Suprapubic skin (tissue), 4 donors: Measurements from ENCODE around the gene PHOSPHO1. TPM values are rescaled to one million over a fixed set of nuclear protein-coding genes. Genes with fewer than 3 reads are reported as not detected.

ENCODE experiments used
- DNase-seq, 2 donors: peaks; one replicate each; pipeline ENCODE4 v3.0.0-alpha.2; 2019; ENCODE audit warnings: low spot score in 2 of 2
- H3K27ac ChIP-seq: fragments of 200-600 bp; sonication (generic); one replicate; pipeline ENCODE4 v1.5.1; 2019
- H3K27me3 ChIP-seq: fragments of 200-600 bp; sonication (generic); one replicate; pipeline ENCODE4 v1.5.1; 2019
- H3K36me3 ChIP-seq: fragments of 200-600 bp; sonication (generic); one replicate; pipeline ENCODE4 v1.5.1; 2019
- H3K4me1 ChIP-seq: fragments of 200-600 bp; sonication (generic); one replicate; pipeline ENCODE4 v1.5.1; 2019
- H3K4me3 ChIP-seq: fragments of 200-600 bp; sonication (generic); one replicate; pipeline ENCODE4 v1.5.1; 2019; ENCODE audit warnings: mild to moderate bottlenecking
- H3K9me3 ChIP-seq: fragments of 200-600 bp; sonication (generic); one replicate; pipeline ENCODE4 v1.5.1; 2019
- EP300 ChIP-seq: sonication (generic); formaldehyde crosslinking; IDR thresholded peaks from one replicate; pipeline ENCODE4 v1.6.1; 2017; ENCODE audit warnings: antibody characterized with exemption
- POLR2A ChIP-seq, 2 donors: fragments of 450-650 bp; IDR thresholded peaks; one replicate each; pipeline ENCODE4 v1.6.1; 2017; ENCODE audit warnings: antibody characterized with exemption in 2 of 2, mild to moderate bottlenecking in 2 of 2, moderate library complexity in 2 of 2
- POLR2AphosphoS5 ChIP-seq, 3 donors: sonication (generic); formaldehyde crosslinking; IDR thresholded peaks; one replicate each; pipeline ENCODE4 v1.6.1; 2017; ENCODE audit warnings: antibody characterized with exemption in 3 of 3
- WGBS: methylation state at CpG from one replicate; pipeline ENCODE4 v1.1.5; 2018; 5-methylcytosine and 5-hydroxymethylcytosine counted together
- total RNA-seq, 4 donors: library from RNA; depleted of rRNA; stranded (reverse); fragments of >200 nt; gene quantifications; one replicate each; pipeline ENCODE4 v1.1.0, GENCODE V29; 2016
- TF ChIP-seq, protein P1 (sequence below), 2 donors: fragments of 200-600 bp in 1 of 2; fragments of 450-650 bp in 1 of 2; sonication (generic) in 1 of 2; IDR thresholded peaks; one replicate each; pipeline ENCODE4 v1.5.1; 2016 to 2019; ENCODE audit warnings: antibody characterized with exemption in 2 of 2, mild to moderate bottlenecking in 1 of 2, moderate library complexity in 1 of 2

The PHOSPHO1 gene
- total RNA-seq, 4 donors from 2014 or later, result 0.70 to 0.79 TPM; not detected in 2

DNA sequence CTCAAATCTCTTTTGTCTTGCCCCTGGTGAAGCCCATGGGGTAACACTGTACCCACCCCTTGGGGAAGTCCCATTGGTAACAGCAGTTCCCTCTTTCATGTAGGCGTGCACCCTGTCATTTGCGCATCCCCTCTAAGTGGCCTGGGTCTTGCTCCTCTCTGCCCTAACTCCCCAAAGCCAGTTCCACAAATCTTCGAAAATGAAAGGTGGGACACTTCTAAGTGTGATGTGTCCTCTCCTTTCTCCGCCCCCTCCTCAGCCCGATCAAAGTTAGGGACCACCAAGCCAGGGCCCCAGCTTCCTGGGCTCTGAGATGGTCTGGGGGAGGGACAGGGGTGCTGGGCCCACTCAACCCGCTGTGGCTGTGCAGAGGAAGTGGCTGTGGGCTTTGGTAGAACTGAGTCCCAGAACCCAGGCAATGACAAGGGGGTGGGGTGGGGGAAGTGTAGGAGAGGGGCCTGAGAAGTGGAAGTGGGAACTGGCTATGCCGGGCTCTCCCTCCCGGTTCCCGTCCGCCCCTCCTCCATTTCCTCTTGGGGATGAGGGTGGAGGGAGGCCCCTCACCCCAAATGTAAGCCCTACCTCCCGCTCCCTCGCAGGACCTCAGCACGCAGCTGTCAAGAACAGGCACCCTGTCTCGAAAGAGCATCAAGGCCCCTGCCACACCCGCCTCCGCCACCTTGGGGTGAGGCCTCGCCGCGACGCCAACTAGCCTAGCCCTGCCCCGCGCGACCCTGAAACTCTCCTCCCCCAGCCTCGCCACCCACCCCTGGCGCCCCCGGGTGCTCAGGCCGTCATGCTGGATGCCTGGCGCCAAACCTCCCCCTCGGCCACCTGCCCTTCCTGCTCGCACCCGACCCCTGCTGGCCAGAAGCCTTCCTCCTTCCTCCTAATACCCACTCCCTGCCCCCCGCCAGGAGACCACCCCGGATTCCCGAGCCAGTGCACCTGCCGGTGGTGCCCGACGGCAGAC lies 11.4 kb downstream of the PHOSPHO1 start:
- no peaks in the 10 kb centered on the region for H3K9me3 ChIP-seq
- 34% methylated on average over 23 of the region's 37 CpGs for WGBS
- no peak for DNase-seq
- peaks cover 33% of the 10 kb centered on the region for H3K4me1 ChIP-seq
- peaks cover 55% of the 10 kb centered on the region for H3K27me3 ChIP-seq
- no peaks in the 10 kb centered on the region for H3K36me3 ChIP-seq
- no peak overlapping the region for H3K27ac ChIP-seq
- H3K4me3 ChIP-seq, result no peak overlapping the region
- TF ChIP-seq, protein P1, sequence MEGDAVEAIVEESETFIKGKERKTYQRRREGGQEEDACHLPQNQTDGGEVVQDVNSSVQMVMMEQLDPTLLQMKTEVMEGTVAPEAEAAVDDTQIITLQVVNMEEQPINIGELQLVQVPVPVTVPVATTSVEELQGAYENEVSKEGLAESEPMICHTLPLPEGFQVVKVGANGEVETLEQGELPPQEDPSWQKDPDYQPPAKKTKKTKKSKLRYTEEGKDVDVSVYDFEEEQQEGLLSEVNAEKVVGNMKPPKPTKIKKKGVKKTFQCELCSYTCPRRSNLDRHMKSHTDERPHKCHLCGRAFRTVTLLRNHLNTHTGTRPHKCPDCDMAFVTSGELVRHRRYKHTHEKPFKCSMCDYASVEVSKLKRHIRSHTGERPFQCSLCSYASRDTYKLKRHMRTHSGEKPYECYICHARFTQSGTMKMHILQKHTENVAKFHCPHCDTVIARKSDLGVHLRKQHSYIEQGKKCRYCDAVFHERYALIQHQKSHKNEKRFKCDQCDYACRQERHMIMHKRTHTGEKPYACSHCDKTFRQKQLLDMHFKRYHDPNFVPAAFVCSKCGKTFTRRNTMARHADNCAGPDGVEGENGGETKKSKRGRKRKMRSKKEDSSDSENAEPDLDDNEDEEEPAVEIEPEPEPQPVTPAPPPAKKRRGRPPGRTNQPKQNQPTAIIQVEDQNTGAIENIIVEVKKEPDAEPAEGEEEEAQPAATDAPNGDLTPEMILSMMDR (IDR thresholded peaks at IDR 0.05), result no peak
- no peak for TF ChIP-seq EP300
- TF ChIP-seq POLR2A (IDR thresholded peaks at IDR 0.05), result no peak
- TF ChIP-seq POLR2AphosphoS5 (IDR thresholded peaks at IDR 0.05), result no peak

DNA sequence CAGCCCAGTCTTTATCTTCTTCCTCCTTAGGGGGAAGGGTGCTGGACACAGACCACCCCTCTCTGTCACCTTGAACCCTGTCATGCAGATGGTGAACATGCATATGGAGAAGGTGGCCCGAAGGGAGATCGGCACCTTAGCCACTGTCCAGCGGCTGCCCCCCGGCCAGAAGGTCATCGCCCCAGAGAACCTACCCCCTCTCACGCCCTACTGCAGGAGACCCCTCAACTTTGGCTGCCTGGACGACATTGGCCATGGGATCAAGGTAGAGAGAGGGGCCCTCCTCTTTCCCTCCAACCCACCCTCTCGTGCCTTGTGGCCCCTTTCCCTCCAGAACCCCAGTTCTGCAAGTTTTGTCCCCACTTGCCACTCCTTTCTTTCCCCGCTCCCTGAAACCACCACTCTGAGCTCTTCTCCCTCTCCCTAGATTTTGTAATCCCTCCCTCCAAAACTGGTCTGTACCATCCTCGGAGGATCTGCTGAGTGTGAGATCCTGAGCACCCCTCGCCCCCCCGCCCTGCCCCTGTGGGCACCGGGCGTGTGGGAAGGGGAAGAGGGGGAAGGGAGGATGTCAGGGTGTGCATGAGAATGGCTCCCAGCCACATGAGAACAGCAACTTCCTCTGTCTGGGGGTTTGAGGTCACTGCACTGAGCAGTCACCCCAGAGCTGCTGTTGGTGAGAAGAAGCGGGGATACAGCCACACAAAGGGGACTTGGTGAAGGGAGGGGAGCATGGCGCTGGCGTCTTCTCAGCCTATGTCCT lies 12.8 kb downstream of the PHOSPHO1 start:
- Histone ChIP-seq H3K27ac (no peak overlapping the region), H3K36me3 (no peaks in the 10 kb centered on the region)
- DNase-seq, result no peak

DNA sequence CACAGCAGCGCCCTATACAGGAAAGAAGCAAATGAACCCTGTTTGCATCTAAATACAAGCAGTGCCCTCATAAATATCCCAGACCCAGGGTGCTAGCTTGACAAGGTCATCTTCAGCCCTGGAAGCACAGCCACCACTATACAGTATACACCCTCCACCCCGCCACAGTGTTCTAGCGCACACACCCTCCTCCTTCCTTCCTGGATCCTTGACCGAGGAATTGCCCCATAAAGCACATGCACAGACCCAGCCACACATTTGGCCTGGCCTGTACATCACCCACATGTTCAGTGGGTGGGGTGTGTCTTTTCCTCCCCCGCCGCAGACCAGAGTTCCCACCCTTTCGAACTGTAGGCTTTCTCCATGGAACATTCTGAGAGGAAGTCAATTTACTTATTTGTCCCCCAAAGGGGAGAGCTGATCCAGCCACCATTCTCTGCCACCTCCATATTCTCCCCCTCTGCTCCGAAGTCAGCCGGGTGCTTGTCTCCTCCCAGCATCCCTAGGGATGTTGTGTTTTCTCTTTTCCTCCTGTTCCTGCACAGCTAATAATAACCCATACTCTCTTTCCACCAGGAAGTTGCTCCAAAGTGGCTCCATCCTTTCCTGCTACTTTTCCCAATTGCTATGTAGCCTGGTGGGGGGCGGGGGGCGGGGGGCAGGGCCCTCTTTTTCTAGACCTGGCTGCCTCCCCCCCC lies 13.5 kb downstream of the PHOSPHO1 start:
- Histone ChIP-seq H3K27me3 (peaks cover 34% of the 10 kb centered on the region), H3K27ac (no peak overlapping the region), H3K36me3 (no peaks in the 10 kb centered on the region), H3K9me3 (no peaks in the 10 kb centered on the region), H3K4me3 (no peak overlapping the region), H3K4me1 (peaks cover 20% of the 10 kb centered on the region)
- DNase-seq, result no peak
- 58% methylated on average over 11 of the region's 11 CpGs for WGBS
- TF ChIP-seq EP300 (no peak), POLR2AphosphoS5 (IDR thresholded peaks at IDR 0.05) (no peak), POLR2A (IDR thresholded peaks at IDR 0.05) (no peak)
- TF ChIP-seq, protein P1 (IDR thresholded peaks at IDR 0.05), result no peak

More for the DNA sequence above, 12.8 kb downstream of the PHOSPHO1 start:
- TF ChIP-seq, protein P1 (IDR thresholded peaks at IDR 0.05), result no peak
- peak in 1 of 3 donors; percentile 12 for TF ChIP-seq POLR2AphosphoS5 (IDR thresholded peaks at IDR 0.05)
- no peaks in the 10 kb centered on the region for H3K9me3 ChIP-seq
- 60% methylated on average over 17 of the region's 17 CpGs for WGBS
- H3K4me3 ChIP-seq, result no peak overlapping the region
- H3K27me3 ChIP-seq, result peaks cover 41% of the 10 kb centered on the region
- peaks cover 20% of the 10 kb centered on the region for H3K4me1 ChIP-seq

DNA sequence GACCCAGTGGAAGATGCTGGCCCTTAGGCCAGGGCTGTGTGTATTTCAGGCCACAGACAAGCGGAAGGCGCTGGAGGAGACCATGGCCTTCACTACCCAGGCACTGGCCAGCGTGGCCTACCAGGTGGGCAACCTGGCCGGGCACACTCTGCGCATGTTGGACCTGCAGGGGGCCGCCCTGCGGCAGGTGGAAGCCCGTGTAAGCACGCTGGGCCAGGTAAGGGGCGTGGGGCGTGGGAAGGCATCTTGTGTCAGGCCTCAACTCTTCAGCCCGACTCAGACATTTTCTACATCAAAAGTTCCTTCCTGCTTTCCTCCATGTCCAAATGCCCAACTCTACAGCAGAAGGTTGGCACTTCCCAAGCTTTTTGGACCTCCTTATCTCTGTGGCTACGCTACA lies 14.1 kb downstream of the PHOSPHO1 start:
- 89% methylated on average over 6 of the region's 13 CpGs for WGBS
- H3K9me3 ChIP-seq, result no peaks in the 10 kb centered on the region
- DNase-seq, result no peak
- peaks cover 31% of the 10 kb centered on the region for H3K27me3 ChIP-seq
- no peaks in the 10 kb centered on the region for H3K36me3 ChIP-seq
- H3K4me1 ChIP-seq, result peaks cover 20% of the 10 kb centered on the region
- TF ChIP-seq POLR2A (IDR thresholded peaks at IDR 0.05) (no peak), POLR2AphosphoS5 (IDR thresholded peaks at IDR 0.05) (no peak), EP300 (no peak)
- TF ChIP-seq, protein P1 (IDR thresholded peaks at IDR 0.05), result no peak
- no peak overlapping the region for H3K27ac ChIP-seq
- H3K4me3 ChIP-seq, result no peak overlapping the region
